ENCODE results near the gene TRIM33.

Gene TRIM33

GRCh38 chr1:114510274-114511031 lies 550 bp downstream of the TRIM33 start:
- Histone ChIP-seq H3K27ac (ENCODE audit: low read depth, low read length, poor library complexity, severe bottlenecking) (peak overlapping the region; percentile 38), H3K9me3 (ENCODE audit: low read length) (no peaks in the 10 kb centered on the region), H3K27me3 (ENCODE audit: insufficient read depth, low read length) (no peaks in the 10 kb centered on the region), H2AFZ (ENCODE audit: low read length) (no peak overlapping the region), H4K20me1 (ENCODE audit: insufficient read depth, low read length) (no peaks in the 10 kb centered on the region), H3K36me3 (ENCODE audit: insufficient read depth, low read length) (peaks cover 18% of the 10 kb centered on the region; the same call in 1 of the 2 replicates), H3K4me3 (ENCODE audit: low read depth, low read length, poor library complexity, severe bottlenecking) (peak overlapping the region; percentile 100), H3K79me2 (ENCODE audit: insufficient read depth, low read length) (peaks cover 51% of the 10 kb centered on the region), H3F3A (ENCODE audit: insufficient read depth, low read length) (no peaks in the 10 kb centered on the region), H3K9ac (ENCODE audit: low read length) (peak overlapping the region; percentile 96), H3K4me2 (ENCODE audit: low read length) (peak overlapping the region; percentile 91), H3K9me2 (ENCODE audit: low read depth, low read length) (no peaks in the 10 kb centered on the region), H3K4me1 (ENCODE audit: insufficient read depth, low read length, severe bottlenecking) (peaks cover 41% of the 10 kb centered on the region)
- TF ChIP-seq, protein P1, sequence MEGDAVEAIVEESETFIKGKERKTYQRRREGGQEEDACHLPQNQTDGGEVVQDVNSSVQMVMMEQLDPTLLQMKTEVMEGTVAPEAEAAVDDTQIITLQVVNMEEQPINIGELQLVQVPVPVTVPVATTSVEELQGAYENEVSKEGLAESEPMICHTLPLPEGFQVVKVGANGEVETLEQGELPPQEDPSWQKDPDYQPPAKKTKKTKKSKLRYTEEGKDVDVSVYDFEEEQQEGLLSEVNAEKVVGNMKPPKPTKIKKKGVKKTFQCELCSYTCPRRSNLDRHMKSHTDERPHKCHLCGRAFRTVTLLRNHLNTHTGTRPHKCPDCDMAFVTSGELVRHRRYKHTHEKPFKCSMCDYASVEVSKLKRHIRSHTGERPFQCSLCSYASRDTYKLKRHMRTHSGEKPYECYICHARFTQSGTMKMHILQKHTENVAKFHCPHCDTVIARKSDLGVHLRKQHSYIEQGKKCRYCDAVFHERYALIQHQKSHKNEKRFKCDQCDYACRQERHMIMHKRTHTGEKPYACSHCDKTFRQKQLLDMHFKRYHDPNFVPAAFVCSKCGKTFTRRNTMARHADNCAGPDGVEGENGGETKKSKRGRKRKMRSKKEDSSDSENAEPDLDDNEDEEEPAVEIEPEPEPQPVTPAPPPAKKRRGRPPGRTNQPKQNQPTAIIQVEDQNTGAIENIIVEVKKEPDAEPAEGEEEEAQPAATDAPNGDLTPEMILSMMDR (IDR thresholded peaks at IDR 0.05; ENCODE audit: low read length), result no peak
- no peak for TF ChIP-seq EZH2 (IDR thresholded peaks at IDR 0.05; ENCODE audit: borderline replicate concordance, low read length)

DNA sequence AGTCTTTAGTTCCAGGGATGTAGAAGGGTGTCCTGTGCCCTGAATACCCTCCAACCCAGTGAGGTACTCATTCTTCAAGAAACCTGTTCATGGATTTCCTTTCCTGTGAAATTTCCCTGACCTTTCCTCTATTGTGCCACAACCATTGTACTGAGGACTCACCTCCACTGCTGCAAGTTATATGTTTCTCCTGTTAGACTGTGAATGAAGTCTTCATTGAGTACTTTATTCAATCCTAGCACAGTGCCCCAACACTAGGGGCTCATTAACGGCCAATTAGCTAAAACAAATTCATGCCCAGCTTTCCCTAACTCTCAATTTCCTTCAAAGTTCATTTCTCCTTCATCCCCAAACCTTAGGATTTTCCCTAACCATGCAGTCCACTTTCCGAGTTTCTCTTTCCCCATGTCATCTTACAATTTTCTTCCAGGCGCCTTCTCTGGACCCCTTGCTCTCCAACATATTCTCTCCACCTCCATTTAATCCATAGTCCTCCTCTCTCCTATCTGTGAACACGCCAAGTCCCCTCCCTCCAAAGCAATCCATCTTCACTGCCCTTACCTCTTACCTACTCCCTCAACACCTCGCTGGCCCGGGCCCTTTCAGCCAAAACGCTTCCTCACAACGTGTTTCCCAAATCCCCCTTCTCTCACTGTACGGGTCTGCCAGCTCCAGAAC lies 1.3 kb downstream of the TRIM33 start:
- Histone ChIP-seq H3K27me3 (ENCODE audit: insufficient read depth, low read length) (no peaks in the 10 kb centered on the region), H2AFZ (ENCODE audit: low read length) (no peak overlapping the region), H3K4me2 (ENCODE audit: low read length) (peak overlapping the region; percentile 91), H3K9me3 (ENCODE audit: low read length) (no peaks in the 10 kb centered on the region), H3K4me1 (ENCODE audit: insufficient read depth, low read length, severe bottlenecking) (peaks cover 48% of the 10 kb centered on the region), H3K36me3 (ENCODE audit: insufficient read depth, low read length) (peaks cover 24% of the 10 kb centered on the region; the same call in 1 of the 2 replicates), H3K4me3 (ENCODE audit: low read depth, low read length, poor library complexity, severe bottlenecking) (peak overlapping the region; percentile 100), H3K27ac (ENCODE audit: low read depth, low read length, poor library complexity, severe bottlenecking) (peak overlapping the region; percentile 38), H4K20me1 (ENCODE audit: insufficient read depth, low read length) (no peaks in the 10 kb centered on the region), H3K9me2 (ENCODE audit: low read depth, low read length) (no peaks in the 10 kb centered on the region), H3F3A (ENCODE audit: insufficient read depth, low read length) (no peaks in the 10 kb centered on the region), H3K9ac (ENCODE audit: low read length) (peak overlapping the region; percentile 96), H3K79me2 (ENCODE audit: insufficient read depth, low read length) (peaks cover 58% of the 10 kb centered on the region)
- TF ChIP-seq, protein P1 (IDR thresholded peaks at IDR 0.05; ENCODE audit: low read length), result no peak
- TF ChIP-seq EZH2 (IDR thresholded peaks at IDR 0.05; ENCODE audit: borderline replicate concordance, low read length), result no peak

DNA sequence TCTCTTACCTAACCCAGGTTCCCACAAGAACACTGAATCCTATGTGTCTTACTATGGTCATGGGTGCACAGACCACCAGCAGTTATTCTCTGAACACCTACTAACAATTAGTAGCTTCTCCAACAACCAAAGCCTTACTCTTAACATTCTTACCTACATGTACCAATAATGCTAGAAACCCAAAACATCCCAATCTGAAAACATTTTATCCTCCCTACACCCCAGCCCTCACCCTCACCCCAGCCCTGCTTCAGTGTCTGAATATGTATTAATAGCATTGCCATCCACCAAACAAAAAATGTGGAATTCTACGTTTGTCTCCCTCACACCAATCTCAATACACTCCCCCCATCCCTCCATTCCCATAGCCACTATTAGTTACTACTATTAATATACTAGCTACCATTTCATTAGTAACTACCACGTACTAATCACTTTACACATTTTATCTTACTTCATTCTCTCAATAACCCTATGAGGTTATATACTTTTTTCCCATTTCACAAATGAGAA lies 2.6 kb downstream of the TRIM33 start:
- peaks cover 48% of the 10 kb centered on the region for H3K4me1 ChIP-seq (ENCODE audit: insufficient read depth, low read length, severe bottlenecking)
- peak overlapping the region; percentile 100 for H3K4me3 ChIP-seq (ENCODE audit: low read depth, low read length, poor library complexity, severe bottlenecking)
- peak overlapping the region; percentile 96; the same call in 1 of the 2 replicates for H3K9ac ChIP-seq (ENCODE audit: low read length)

More for the DNA sequence above, 2.6 kb downstream of the TRIM33 start:
- no peaks in the 10 kb centered on the region for H3K27me3 ChIP-seq (ENCODE audit: insufficient read depth, low read length)
- TF ChIP-seq, protein P1 (IDR thresholded peaks at IDR 0.05; ENCODE audit: low read length), result no peak
- no peak for TF ChIP-seq EZH2 (IDR thresholded peaks at IDR 0.05; ENCODE audit: borderline replicate concordance, low read length)
- no peaks in the 10 kb centered on the region for H3K9me2 ChIP-seq (ENCODE audit: low read depth, low read length)
- H3K4me2 ChIP-seq (ENCODE audit: low read length), result peak overlapping the region; percentile 91
- no peaks in the 10 kb centered on the region for H3K9me3 ChIP-seq (ENCODE audit: low read length)
- H3K27ac ChIP-seq (ENCODE audit: low read depth, low read length, poor library complexity, severe bottlenecking), result no peak overlapping the region
- no peak overlapping the region for H2AFZ ChIP-seq (ENCODE audit: low read length)
- H4K20me1 ChIP-seq (ENCODE audit: insufficient read depth, low read length), result no peaks in the 10 kb centered on the region; the same call in 1 of the 2 replicates
- peaks cover 31% of the 10 kb centered on the region; the same call in 1 of the 2 replicates for H3K36me3 ChIP-seq (ENCODE audit: insufficient read depth, low read length)
- H3K79me2 ChIP-seq (ENCODE audit: insufficient read depth, low read length), result peaks cover 71% of the 10 kb centered on the region
- no peaks in the 10 kb centered on the region for H3F3A ChIP-seq (ENCODE audit: insufficient read depth, low read length)
